Fibroblast of villous mesenchyme (primary cell): Measurements from ENCODE around the gene ZNF577. TPM values are rescaled to one million over a fixed set of nuclear protein-coding genes. Genes with fewer than 3 reads are reported as not detected.

ENCODE experiments used
- DNase-seq: peaks from one replicate; pipeline ENCODE4 v3.0.0-alpha.2; 2010; ENCODE audit warnings: low read depth
- H3K4me3 ChIP-seq: 2 replicates; pipeline ENCODE4 v1.5.1; 2011; ENCODE audit warnings: low read depth, mild to moderate bottlenecking, low read length
- CTCF ChIP-seq: IDR thresholded peaks from 2 replicates; pipeline ENCODE4 v1.5.1; 2012; ENCODE audit warnings: low read depth, mild to moderate bottlenecking, low read length; ENCODE audit not compliant: insufficient read depth
- total RNA-seq: library from RNA; depleted of rRNA; stranded (reverse); fragments of >200 nt; gene quantifications from 2 replicates; pipeline ENCODE4 v1.2.3, GENCODE V29; 2012

The ZNF577 gene
- total RNA-seq, 1 donor: 3.5 TPM

- no peak for DNase-seq
- TF ChIP-seq CTCF: no peak
- H3K4me3 ChIP-seq: no peak overlapping the region
These were observed 65.8 kb downstream of the ZNF577 start for GRCh38 chr19:51821921-51822320.

- no peak for TF ChIP-seq CTCF
- H3K4me3 ChIP-seq: no peak overlapping the region
- no peak for DNase-seq
These were observed 66.3 kb downstream of the ZNF577 start for GRCh38 chr19:51821456-51821855.

Other genes with a start within 250 kb of the ZNF577 start
- not detected in 2 replicates for gene SIGLEC14, start 241.1 kb downstream of the ZNF577 start, total RNA-seq
- gene SPACA6, start 194.6 kb downstream of the ZNF577 start, total RNA-seq: 10.8 and 14.2 TPM in 2 replicates
- not detected in 2 replicates for gene HAS1, start 164.0 kb downstream of the ZNF577 start, total RNA-seq
- not detected in 2 replicates for gene FPR1, start 136.1 kb downstream of the ZNF577 start, total RNA-seq
- gene FPR2, start 126.8 kb downstream of the ZNF577 start, total RNA-seq: not detected in 2 replicates
- gene FPR3, start 92.8 kb downstream of the ZNF577 start, total RNA-seq: not detected in 2 replicates
- 6.4 and 12.1 TPM in 2 replicates for gene ZNF649, start 17.1 kb upstream of the ZNF577 start, total RNA-seq
- 5.2 and 10.8 TPM in 2 replicates for gene ZNF613, start 39.5 kb upstream of the ZNF577 start, total RNA-seq
- 6.8 and 7.8 TPM in 2 replicates for gene ZNF350, start 98.9 kb upstream of the ZNF577 start, total RNA-seq
- 9.0 and 9.9 TPM in 2 replicates for gene ZNF615, start 120.3 kb upstream of the ZNF577 start, total RNA-seq
- gene ZNF614, start 140.4 kb upstream of the ZNF577 start, total RNA-seq: 7.7 and 12.1 TPM in 2 replicates
- 7.4 and 10.8 TPM in 2 replicates for gene ZNF432, start 160.9 kb upstream of the ZNF577 start, total RNA-seq
- gene ZNF841, start 207.8 kb upstream of the ZNF577 start, total RNA-seq: 22.9 and 41.9 TPM in 2 replicates